LHCN-M2 (cell line): ENCODE measurements around the gene RBM14. TPM values are rescaled to one million over a fixed set of nuclear protein-coding genes. Genes with fewer than 3 reads are reported as not detected.

Experiments used
- DNase-seq: peaks from one replicate; pipeline ENCODE4 v3.0.0-alpha.2; 2012; ENCODE audit warnings: low read depth
- total RNA-seq: library from RNA; depleted of rRNA; stranded (reverse); fragments of >200 nt; gene quantifications from 2 replicates; pipeline ENCODE4 v1.2.3, GENCODE V29; 2014

The RBM14 gene
- total RNA-seq, 1 experiment from 2014 or later: 50.0 TPM

- DNase-seq: no peak
These were observed 20.0 kb downstream of the RBM14 start for GRCh38 chr11:66636411-66636810.

- DNase-seq: peak; percentile 14
These were observed 21.2 kb downstream of the RBM14 start for GRCh38 chr11:66637557-66638176.

- peak; percentile 100 for DNase-seq
These were observed 22.0 kb downstream of the RBM14 start, which contains the start of gene RBM4 for GRCh38 chr11:66638177-66639065. Gene RBM4, plus strand, starts transcription at chr11:66638703. Its CDS starts 1,009 bp downstream, at chr11:66639712.

GRCh38 chr11:66639066-66639813, 22.8 kb downstream of the RBM14 start:
- DNase-seq: peak; percentile 53

GRCh38 chr11:66639814-66640340, 23.4 kb downstream of the RBM14 start:
- peak; percentile 18 for DNase-seq

GRCh38 chr11:66641834-66642233, 25.4 kb downstream of the RBM14 start:
- DNase-seq: no peak

GRCh38 chr11:66643745-66644437, 27.5 kb downstream of the RBM14 start:
- peak; percentile 10 for DNase-seq

GRCh38 chr11:66646828-66647227, 30.4 kb downstream of the RBM14 start:
- DNase-seq: no peak

GRCh38 chr11:66649903-66650302, 33.5 kb downstream of the RBM14 start:
- no peak for DNase-seq

- DNase-seq: no peak
These were observed 34.6 kb downstream of the RBM14 start for GRCh38 chr11:66651016-66651415.

- no peak for DNase-seq
These were observed 36.2 kb downstream of the RBM14 start for GRCh38 chr11:66652651-66653050.

- no peak for DNase-seq
These were observed 36.7 kb downstream of the RBM14 start for GRCh38 chr11:66653123-66653522.

- no peak for DNase-seq
These were observed 43.3 kb downstream of the RBM14 start for GRCh38 chr11:66659763-66660162.

- DNase-seq: no peak
These were observed 47.4 kb downstream of the RBM14 start for GRCh38 chr11:66663741-66664296.

GRCh38 chr11:66665369-66665768, 48.9 kb downstream of the RBM14 start:
- no peak for DNase-seq

GRCh38 chr11:66670816-66671215, 54.4 kb downstream of the RBM14 start:
- no peak for DNase-seq

GRCh38 chr11:66674964-66675602, 58.7 kb downstream of the RBM14 start:
- no peak for DNase-seq

GRCh38 chr11:66676282-66676919, 60.0 kb downstream of the RBM14 start:
- no peak for DNase-seq
